Stimulated activated memory B cell treated with anti-CD40 and anti-IgM and Interleukin-4, amounts not matched to agents 10 μg/mL and 1 μg/mL and 100 μg/mL, for 72 hours (primary cell): Measurements from ENCODE around the gene SEPTIN10.

Experiments
- ATAC-seq: fragments of 150-1000 bp; cut with Tn5 transposase; 2 replicates; pipeline ENCODE4 v1.10.0; 2021
- H3K27ac Mint-ChIP-seq: one replicate; pipeline ENCODE4 v1.8.0; 2022; ENCODE audit warnings: mild to moderate bottlenecking, mixed read lengths
- H3K27me3 Mint-ChIP-seq: one replicate; pipeline ENCODE4 v1.8.0; 2022; ENCODE audit warnings: mixed read lengths
- H3K36me3 Mint-ChIP-seq: one replicate; pipeline ENCODE4 v1.8.0; 2022; ENCODE audit warnings: mixed read lengths
- H3K4me1 Mint-ChIP-seq: one replicate; pipeline ENCODE4 v1.8.0; 2022; ENCODE audit warnings: mixed read lengths
- H3K4me3 Mint-ChIP-seq: one replicate; pipeline ENCODE4 v1.8.0; 2022; ENCODE audit warnings: mild to moderate bottlenecking, moderate library complexity, mixed read lengths
- H3K9me3 Mint-ChIP-seq: one replicate; pipeline ENCODE4 v1.8.0; 2022; ENCODE audit warnings: mixed read lengths

SEPTIN10 gene

GRCh38 chr2:109527846-109528705 lies 85.7 kb downstream of the SEPTIN10 start:
- no peak overlapping the region for H3K27ac Mint-ChIP-seq
- ATAC-seq: no peak
- peaks cover 36% of the 10 kb centered on the region for H3K27me3 Mint-ChIP-seq
- no peaks in the 10 kb centered on the region for H3K4me1 Mint-ChIP-seq
- no peaks in the 10 kb centered on the region for H3K36me3 Mint-ChIP-seq
- H3K9me3 Mint-ChIP-seq: no peaks in the 10 kb centered on the region
- H3K4me3 Mint-ChIP-seq: no peak overlapping the region

DNA sequence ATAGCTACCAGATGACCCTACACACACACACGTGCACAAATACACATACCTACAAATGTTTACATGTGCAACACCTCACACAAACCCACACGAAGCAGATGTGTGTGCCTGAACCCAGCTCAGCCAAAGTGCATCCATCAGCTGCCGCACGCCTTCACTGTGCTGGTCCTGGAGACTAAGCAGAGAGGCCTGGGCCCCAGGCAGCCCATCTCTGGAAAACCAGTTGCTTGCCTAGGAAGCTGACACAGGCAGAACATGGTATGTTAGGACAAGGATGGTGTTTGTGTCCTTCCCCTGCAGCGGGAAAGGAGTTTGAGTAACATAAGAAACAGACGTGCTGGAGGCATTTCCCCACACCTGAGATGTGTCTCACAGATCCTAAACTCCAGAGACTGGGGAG lies 86.7 kb downstream of the SEPTIN10 start:
- Mint-ChIP-seq H3K36me3 (no peaks in the 10 kb centered on the region), H3K4me3 (no peak overlapping the region), H3K27me3 (peaks cover 36% of the 10 kb centered on the region), H3K9me3 (no peaks in the 10 kb centered on the region), H3K27ac (no peak overlapping the region), H3K4me1 (no peaks in the 10 kb centered on the region)
- no peak for ATAC-seq

GRCh38 chr2:109526442-109526970 lies 87.3 kb downstream of the SEPTIN10 start:
- H3K36me3 Mint-ChIP-seq: no peaks in the 10 kb centered on the region
- peaks cover 36% of the 10 kb centered on the region for H3K27me3 Mint-ChIP-seq
- no peaks in the 10 kb centered on the region for H3K9me3 Mint-ChIP-seq

DNA sequence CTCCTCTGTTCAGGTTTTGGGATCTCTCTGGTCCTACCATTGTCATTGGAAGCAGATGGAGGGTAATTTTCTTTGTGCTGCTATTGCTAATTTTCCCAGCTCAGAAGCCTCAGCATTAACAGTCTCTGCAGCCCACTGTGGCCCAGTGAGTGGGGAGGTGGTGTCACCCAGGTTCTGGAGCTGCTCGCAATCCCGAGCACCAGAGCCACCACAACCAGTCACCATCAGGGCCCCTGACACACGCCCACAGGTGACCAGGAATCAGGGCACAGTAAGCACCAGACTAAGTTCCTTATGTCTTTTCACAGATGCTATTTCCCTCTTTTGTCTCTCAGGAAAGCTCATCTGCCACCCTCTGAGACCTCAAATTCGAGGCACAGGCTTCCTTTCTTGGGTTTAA lies 87.9 kb downstream of the SEPTIN10 start:
- Mint-ChIP-seq H3K27ac (no peak overlapping the region), H3K9me3 (no peaks in the 10 kb centered on the region), H3K4me3 (no peak overlapping the region), H3K27me3 (peaks cover 36% of the 10 kb centered on the region), H3K4me1 (no peaks in the 10 kb centered on the region), H3K36me3 (no peaks in the 10 kb centered on the region)
- ATAC-seq: no peak

More at GRCh38 chr2:109526442-109526970, 87.3 kb downstream of the SEPTIN10 start:
- Mint-ChIP-seq H3K27ac (no peak overlapping the region), H3K4me3 (no peak overlapping the region), H3K4me1 (no peaks in the 10 kb centered on the region)
- ATAC-seq: no peak

GRCh38 chr2:109523536-109524361 lies 90.0 kb downstream of the SEPTIN10 start:
- H3K27ac Mint-ChIP-seq: no peak overlapping the region
- H3K36me3 Mint-ChIP-seq: no peaks in the 10 kb centered on the region
- no peaks in the 10 kb centered on the region for H3K4me1 Mint-ChIP-seq
- H3K27me3 Mint-ChIP-seq: peaks cover 25% of the 10 kb centered on the region
- no peak for ATAC-seq
- no peak overlapping the region for H3K4me3 Mint-ChIP-seq
- H3K9me3 Mint-ChIP-seq: no peaks in the 10 kb centered on the region

DNA sequence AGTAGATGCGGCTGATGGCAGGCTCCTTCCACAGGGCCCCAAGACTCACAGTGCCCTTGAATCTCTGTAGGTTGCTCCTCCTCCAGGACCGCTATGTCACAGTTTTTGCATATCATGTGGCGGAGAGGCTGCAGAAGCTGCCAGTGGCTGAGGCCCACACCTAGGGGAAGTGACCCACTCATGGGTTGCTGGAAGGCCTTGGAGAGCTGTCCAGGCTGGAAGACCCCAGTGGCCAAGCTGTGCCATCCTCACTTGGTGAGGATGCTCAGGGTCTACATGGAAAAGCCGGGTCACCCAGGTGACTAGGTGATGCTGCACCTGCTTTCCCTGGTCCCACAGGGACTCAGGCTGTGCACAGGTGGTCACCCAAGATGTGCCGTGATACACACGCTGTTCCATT lies 90.6 kb downstream of the SEPTIN10 start:
- no peaks in the 10 kb centered on the region for H3K4me1 Mint-ChIP-seq
- ATAC-seq: no peak
- H3K36me3 Mint-ChIP-seq: no peaks in the 10 kb centered on the region
- no peak overlapping the region for H3K27ac Mint-ChIP-seq
- no peak overlapping the region for H3K4me3 Mint-ChIP-seq
- H3K27me3 Mint-ChIP-seq: peaks cover 19% of the 10 kb centered on the region
- no peaks in the 10 kb centered on the region for H3K9me3 Mint-ChIP-seq

DNA sequence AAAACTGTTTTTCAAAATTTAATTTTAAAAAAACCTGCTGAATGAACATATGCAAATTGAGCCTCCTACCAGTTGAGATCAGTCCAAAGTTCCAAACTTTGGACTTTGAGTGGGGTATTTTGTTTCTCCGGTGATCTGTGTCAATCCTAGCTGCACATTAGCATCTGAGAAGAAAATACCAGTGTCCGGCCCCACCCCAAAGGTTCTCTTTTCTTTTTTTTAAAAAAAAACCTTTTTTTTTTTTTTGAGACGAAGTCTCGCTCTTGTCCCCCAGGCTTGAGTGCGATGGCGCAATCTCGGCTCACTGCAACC lies 91.7 kb downstream of the SEPTIN10 start:
- Mint-ChIP-seq H3K4me1 (no peaks in the 10 kb centered on the region), H3K36me3 (no peaks in the 10 kb centered on the region), H3K9me3 (no peaks in the 10 kb centered on the region), H3K27ac (no peak overlapping the region), H3K4me3 (no peak overlapping the region), H3K27me3 (peaks cover 8% of the 10 kb centered on the region)
- ATAC-seq: no peak

DNA sequence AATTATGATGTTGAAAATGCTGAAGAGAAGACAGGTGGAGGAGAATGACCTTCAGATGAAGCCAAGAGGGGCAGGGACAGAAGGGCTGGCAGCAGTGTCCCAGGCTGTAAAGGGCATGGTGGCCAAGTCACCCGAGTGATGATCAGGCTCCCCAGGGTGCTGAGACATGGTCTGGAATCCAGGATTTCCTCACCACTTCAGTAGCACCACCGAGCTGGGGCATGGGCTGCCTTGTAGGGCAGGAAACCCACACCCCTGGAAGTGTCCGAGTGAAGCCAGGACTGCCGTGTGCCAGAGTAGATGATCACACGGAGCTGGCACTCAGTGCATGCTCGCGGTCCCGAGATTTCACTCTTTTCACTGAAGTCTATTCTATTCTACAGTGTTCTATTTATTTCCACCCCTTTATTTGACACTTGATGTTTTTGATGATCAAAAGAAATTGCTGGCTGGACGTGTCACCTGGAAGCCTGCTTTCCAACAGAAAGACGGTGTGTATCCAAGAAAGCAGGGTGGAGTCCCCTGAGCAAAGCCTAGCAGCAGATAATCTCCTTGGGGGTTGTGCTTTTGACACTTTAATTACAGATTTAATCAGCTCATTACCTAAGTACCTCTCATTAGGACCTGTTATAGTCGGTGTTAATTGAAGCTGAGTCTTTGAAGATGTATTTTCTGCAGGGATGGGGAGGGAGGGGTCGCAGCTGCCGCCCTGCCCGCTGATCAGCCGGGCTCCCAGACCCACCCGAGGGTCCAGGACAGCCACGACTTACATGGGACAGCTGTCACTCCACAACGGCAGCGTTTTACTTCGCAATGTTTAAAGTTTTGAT lies 92.3 kb downstream of the SEPTIN10 start:
- no peak for ATAC-seq
- Mint-ChIP-seq H3K36me3 (no peaks in the 10 kb centered on the region), H3K27ac (no peak overlapping the region), H3K9me3 (no peaks in the 10 kb centered on the region), H3K4me1 (no peaks in the 10 kb centered on the region), H3K4me3 (no peak overlapping the region), H3K27me3 (peaks cover 2% of the 10 kb centered on the region)

GRCh38 chr2:109519513-109519912 lies 94.3 kb downstream of the SEPTIN10 start:
- H3K36me3 Mint-ChIP-seq: no peaks in the 10 kb centered on the region
- no peak overlapping the region for H3K4me3 Mint-ChIP-seq
- no peak for ATAC-seq
- peaks cover 5% of the 10 kb centered on the region for H3K4me1 Mint-ChIP-seq
- peaks cover 13% of the 10 kb centered on the region for H3K27me3 Mint-ChIP-seq
- H3K27ac Mint-ChIP-seq: no peak overlapping the region
- no peaks in the 10 kb centered on the region for H3K9me3 Mint-ChIP-seq

DNA sequence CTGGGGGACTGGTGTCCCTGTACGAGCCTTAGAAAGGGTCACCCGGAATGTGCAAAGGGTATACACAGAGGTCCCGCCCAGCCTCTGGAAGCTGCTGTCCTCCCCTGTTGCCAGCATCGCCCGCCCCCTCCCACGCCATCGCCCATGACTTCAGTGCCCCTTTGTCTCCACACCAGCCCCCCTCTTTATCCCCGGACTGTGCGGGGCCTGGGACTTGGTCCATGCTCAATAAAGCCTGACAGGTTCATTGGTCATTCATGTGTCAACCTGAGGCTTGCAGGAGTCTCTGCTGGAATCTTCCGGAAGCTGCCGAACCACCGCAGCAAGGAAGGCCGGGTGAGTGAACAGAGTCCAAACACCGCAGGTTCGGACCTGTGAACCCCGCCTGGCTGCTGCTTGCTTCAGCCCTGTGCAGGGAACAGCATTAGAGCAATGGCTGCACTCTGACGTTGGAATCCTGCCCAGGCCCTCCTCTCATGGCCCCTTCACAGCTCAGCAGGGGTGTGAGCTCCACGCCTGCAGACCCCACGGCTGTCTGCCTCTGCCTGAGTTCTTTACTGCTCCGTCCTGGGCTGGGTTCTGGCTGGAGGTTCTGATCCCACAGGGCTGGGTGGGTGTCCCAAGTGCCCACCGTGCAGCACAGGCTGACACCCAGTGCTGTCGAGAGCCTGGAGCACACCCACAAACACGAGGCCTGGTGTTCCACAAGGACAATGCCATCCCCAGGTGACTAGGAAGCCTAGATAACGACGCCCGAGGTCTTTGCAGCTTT lies 96.5 kb downstream of the SEPTIN10 start:
- no peaks in the 10 kb centered on the region for H3K36me3 Mint-ChIP-seq
- H3K9me3 Mint-ChIP-seq: no peaks in the 10 kb centered on the region
- peaks cover 5% of the 10 kb centered on the region for H3K4me1 Mint-ChIP-seq
- H3K4me3 Mint-ChIP-seq: no peak overlapping the region
- no peak for ATAC-seq
- no peak overlapping the region for H3K27ac Mint-ChIP-seq
- H3K27me3 Mint-ChIP-seq: peaks cover 29% of the 10 kb centered on the region

GRCh38 chr2:109516445-109517117 lies 97.2 kb downstream of the SEPTIN10 start:
- H3K9me3 Mint-ChIP-seq: no peaks in the 10 kb centered on the region
- peaks cover 5% of the 10 kb centered on the region for H3K4me1 Mint-ChIP-seq
- H3K4me3 Mint-ChIP-seq: no peak overlapping the region
- H3K27me3 Mint-ChIP-seq: peaks cover 34% of the 10 kb centered on the region
- H3K27ac Mint-ChIP-seq: no peak overlapping the region
- H3K36me3 Mint-ChIP-seq: no peaks in the 10 kb centered on the region
- no peak for ATAC-seq

DNA sequence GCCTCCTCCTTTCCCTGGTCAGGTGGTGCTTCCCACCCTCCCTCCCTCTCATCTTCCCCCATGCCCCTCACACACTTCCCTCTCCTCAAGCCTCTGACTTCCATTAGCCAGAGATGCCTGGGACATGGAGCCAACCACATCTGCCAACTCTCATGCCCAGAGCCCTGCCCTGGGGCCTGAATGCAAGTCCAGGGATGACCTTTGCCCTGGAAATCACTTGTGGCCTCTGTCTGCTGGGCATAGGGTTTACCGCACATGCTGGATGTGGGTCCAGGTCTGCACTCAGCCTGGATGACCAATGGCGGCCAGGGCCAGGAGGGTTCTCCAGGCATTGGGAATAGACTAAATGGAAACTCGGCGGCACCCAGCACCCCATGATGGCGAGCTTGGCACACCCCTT lies 98.9 kb downstream of the SEPTIN10 start:
- Mint-ChIP-seq H3K9me3 (no peaks in the 10 kb centered on the region), H3K4me1 (peaks cover 5% of the 10 kb centered on the region), H3K27me3 (peaks cover 34% of the 10 kb centered on the region), H3K27ac (no peak overlapping the region), H3K4me3 (no peak overlapping the region), H3K36me3 (no peaks in the 10 kb centered on the region)
- no peak for ATAC-seq

GRCh38 chr2:109513749-109514588 lies 99.8 kb downstream of the SEPTIN10 start:
- Mint-ChIP-seq H3K4me1 (peaks cover 5% of the 10 kb centered on the region), H3K27ac (no peak overlapping the region), H3K27me3 (peaks cover 34% of the 10 kb centered on the region), H3K9me3 (no peaks in the 10 kb centered on the region), H3K4me3 (no peak overlapping the region), H3K36me3 (no peaks in the 10 kb centered on the region)
- ATAC-seq: peak; percentile 47
